GM12878 (cell line): ENCODE results near the gene PISD.

ENCODE experiments used
- EZH2 ChIP-seq: IDR thresholded peaks from 2 replicates; pipeline ENCODE4 v1.6.1; 2012; ENCODE audit warnings: low read depth, mild to moderate bottlenecking, control low read depth, inconsistent platforms, low read length, borderline replicate concordance; ENCODE audit not compliant: control insufficient read depth
- FOXM1 ChIP-seq: IDR thresholded peaks from 2 replicates; pipeline ENCODE4 v1.6.1; 2012; ENCODE audit warnings: low read depth, mild to moderate bottlenecking, inconsistent platforms, low read length, moderate library complexity
- POLR2A ChIP-seq: IDR thresholded peaks from 2 replicates; pipeline ENCODE4 v1.6.1; 2011; ENCODE audit warnings: low read depth, mild to moderate bottlenecking, low read length
- TCF12 ChIP-seq: IDR thresholded peaks from 2 replicates; pipeline ENCODE4 v1.6.1; 2011; ENCODE audit warnings: low read depth, mild to moderate bottlenecking, low read length
- TF ChIP-seq, protein P1 (sequence below): IDR thresholded peaks from 2 replicates; pipeline ENCODE4 v1.6.1; 2011; ENCODE audit warnings: borderline replicate concordance, low read depth, mild to moderate bottlenecking, moderate library complexity, mixed read lengths, low read length; ENCODE audit not compliant: insufficient read depth; ENCODE audit errors: extremely low read length
- TF ChIP-seq, protein P2 (sequence below): fragments of 450-650 bp; formaldehyde crosslinking; IDR thresholded peaks from 2 replicates; pipeline ENCODE4 v1.4.0; 2020; ENCODE audit warnings: mild to moderate bottlenecking, moderate library complexity

- TF ChIP-seq FOXM1 (no peak), TCF12 (no peak), POLR2A (no peak), EZH2 (no peak)
- TF ChIP-seq, protein P1, sequence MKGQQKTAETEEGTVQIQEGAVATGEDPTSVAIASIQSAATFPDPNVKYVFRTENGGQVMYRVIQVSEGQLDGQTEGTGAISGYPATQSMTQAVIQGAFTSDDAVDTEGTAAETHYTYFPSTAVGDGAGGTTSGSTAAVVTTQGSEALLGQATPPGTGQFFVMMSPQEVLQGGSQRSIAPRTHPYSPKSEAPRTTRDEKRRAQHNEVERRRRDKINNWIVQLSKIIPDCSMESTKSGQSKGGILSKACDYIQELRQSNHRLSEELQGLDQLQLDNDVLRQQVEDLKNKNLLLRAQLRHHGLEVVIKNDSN = no peak
- TF ChIP-seq, protein P2, sequence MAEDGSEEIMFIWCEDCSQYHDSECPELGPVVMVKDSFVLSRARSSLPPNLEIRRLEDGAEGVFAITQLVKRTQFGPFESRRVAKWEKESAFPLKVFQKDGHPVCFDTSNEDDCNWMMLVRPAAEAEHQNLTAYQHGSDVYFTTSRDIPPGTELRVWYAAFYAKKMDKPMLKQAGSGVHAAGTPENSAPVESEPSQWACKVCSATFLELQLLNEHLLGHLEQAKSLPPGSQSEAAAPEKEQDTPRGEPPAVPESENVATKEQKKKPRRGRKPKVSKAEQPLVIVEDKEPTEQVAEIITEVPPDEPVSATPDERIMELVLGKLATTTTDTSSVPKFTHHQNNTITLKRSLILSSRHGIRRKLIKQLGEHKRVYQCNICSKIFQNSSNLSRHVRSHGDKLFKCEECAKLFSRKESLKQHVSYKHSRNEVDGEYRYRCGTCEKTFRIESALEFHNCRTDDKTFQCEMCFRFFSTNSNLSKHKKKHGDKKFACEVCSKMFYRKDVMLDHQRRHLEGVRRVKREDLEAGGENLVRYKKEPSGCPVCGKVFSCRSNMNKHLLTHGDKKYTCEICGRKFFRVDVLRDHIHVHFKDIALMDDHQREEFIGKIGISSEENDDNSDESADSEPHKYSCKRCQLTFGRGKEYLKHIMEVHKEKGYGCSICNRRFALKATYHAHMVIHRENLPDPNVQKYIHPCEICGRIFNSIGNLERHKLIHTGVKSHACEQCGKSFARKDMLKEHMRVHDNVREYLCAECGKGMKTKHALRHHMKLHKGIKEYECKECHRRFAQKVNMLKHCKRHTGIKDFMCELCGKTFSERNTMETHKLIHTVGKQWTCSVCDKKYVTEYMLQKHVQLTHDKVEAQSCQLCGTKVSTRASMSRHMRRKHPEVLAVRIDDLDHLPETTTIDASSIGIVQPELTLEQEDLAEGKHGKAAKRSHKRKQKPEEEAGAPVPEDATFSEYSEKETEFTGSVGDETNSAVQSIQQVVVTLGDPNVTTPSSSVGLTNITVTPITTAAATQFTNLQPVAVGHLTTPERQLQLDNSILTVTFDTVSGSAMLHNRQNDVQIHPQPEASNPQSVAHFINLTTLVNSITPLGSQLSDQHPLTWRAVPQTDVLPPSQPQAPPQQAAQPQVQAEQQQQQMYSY (CRISPR knock-in tag) = no peak
Observed at GRCh38 chr22:31579835-31580242, 82.2 kb downstream of the PISD start.
